ENCODE data around the gene JAK2. TPM values are rescaled to one million over a fixed set of nuclear protein-coding genes. Genes with fewer than 3 reads are reported as not detected.
A peak's percentile ranks its signal among the peaks of the same experiment; 100 is the strongest.
"Not testable (repeated sequence)": the region's sequence is repeated elsewhere in the genome, so short reads cannot be mapped to it uniquely, and the experiment has no call there.

Gene JAK2
- total RNA-seq, 2 donors from 2014 or later, result 6.6 to 11.7 TPM

- Histone ChIP-seq H3K4me3 (no peak overlapping the region), H3K36me3 (replicated peaks in 1 of 2; ENCODE audit: insufficient read depth in 1 of 2, low read depth in 2 of 2) (no peaks in the 10 kb centered on the region), H3K27me3 (no peaks in the 10 kb centered on the region), H3K27ac (peak overlapping the region in 2 of 4 donors; percentile 8), H3K9me3 (no peaks in the 10 kb centered on the region), H3K4me1 (peaks cover 3% of the 10 kb centered on the region)
- intact Hi-C loops (cut with DNase I), result no loop called here
- WGBS, 2 donors, result 48 to 70% methylated on average over 1 of the region's 1 CpG
- DNase-seq (no peak), ATAC-seq (no peak)
- TF ChIP-seq CTCF (IDR thresholded peaks at IDR 0.05) (no peak), POLR2A (IDR thresholded peaks at IDR 0.05) (no peak)
These were observed 45.9 kb upstream of the JAK2 start for GRCh38 chr9:4939118-4939561.

- DNase-seq; H3K4me3 ChIP-seq; H3K36me3 ChIP-seq (replicated peaks in 1 of 2; ENCODE audit: insufficient read depth in 1 of 2, low read depth in 2 of 2); intact Hi-C loops (cut with DNase I); H3K27me3 ChIP-seq; H3K27ac ChIP-seq; ATAC-seq; H3K9me3 ChIP-seq; H3K4me1 ChIP-seq: not testable (repeated sequence)
- 78 to 83% methylated on average over 7 of the region's 7 CpGs for WGBS, 2 donors
These were observed 42.9 kb upstream of the JAK2 start for GRCh38 chr9:4942042-4942691.

GRCh38 chr9:4943346-4943745, 41.7 kb upstream of the JAK2 start:
- H3K27ac ChIP-seq, result no peak overlapping the region
- WGBS, 2 donors, result 84 to 92% methylated on average over 4 of the region's 4 CpGs

GRCh38 chr9:4944431-4945211, 40.5 kb upstream of the JAK2 start:
- H3K4me1 ChIP-seq; H3K4me3 ChIP-seq; H3K9me3 ChIP-seq; intact Hi-C loops (cut with DNase I); DNase-seq; H3K27ac ChIP-seq; H3K27me3 ChIP-seq; H3K36me3 ChIP-seq (replicated peaks in 1 of 2; ENCODE audit: insufficient read depth in 1 of 2, low read depth in 2 of 2); ATAC-seq: not testable (repeated sequence)
- WGBS, 2 donors, result 82 to 86% methylated on average over 7 of the region's 7 CpGs

More at GRCh38 chr9:4943346-4943745, 41.7 kb upstream of the JAK2 start:
- Histone ChIP-seq H3K4me1 (peaks cover 3% of the 10 kb centered on the region), H3K27me3 (no peaks in the 10 kb centered on the region), H3K36me3 (replicated peaks in 1 of 2; ENCODE audit: insufficient read depth in 1 of 2, low read depth in 2 of 2) (no peaks in the 10 kb centered on the region), H3K9me3 (no peaks in the 10 kb centered on the region), H3K4me3 (no peak overlapping the region)
- TF ChIP-seq POLR2A (IDR thresholded peaks at IDR 0.05) (no peak), CTCF (IDR thresholded peaks at IDR 0.05) (no peak)
- ATAC-seq, result no peak
- no peak for DNase-seq
- intact Hi-C loops (cut with DNase I), result no loop called here

- DNase-seq, result no peak
- TF ChIP-seq CTCF (IDR thresholded peaks at IDR 0.05) (no peak), POLR2A (IDR thresholded peaks at IDR 0.05) (no peak)
- Histone ChIP-seq H3K27ac (no peak overlapping the region), H3K4me1 (no peaks in the 10 kb centered on the region), H3K27me3 (no peaks in the 10 kb centered on the region), H3K4me3 (no peak overlapping the region), H3K36me3 (replicated peaks in 1 of 2; ENCODE audit: insufficient read depth in 1 of 2, low read depth in 2 of 2) (no peaks in the 10 kb centered on the region), H3K9me3 (no peaks in the 10 kb centered on the region)
- no peak for ATAC-seq
- 88 to 96% methylated on average over 1 of the region's 1 CpG for WGBS, 2 donors
- intact Hi-C loops (cut with DNase I), result no loop called here
These were observed 38.1 kb upstream of the JAK2 start for GRCh38 chr9:4946937-4947336.

All from body of pancreas (tissue), 4 donors.